HFFc6 (cell line): Measurements from ENCODE around the gene DOCK11. TPM values are rescaled to one million over a fixed set of nuclear protein-coding genes. Genes with fewer than 3 reads are reported as not detected.

Experiments
- DNase-seq: peaks from one replicate; pipeline ENCODE4 v3.0.0-alpha.2; 2018
- H3K27ac Mint-ChIP-seq: 2 replicates; pipeline ENCODE4 v1.8.0; 2020; ENCODE audit warnings: mild to moderate bottlenecking, mixed read lengths
- H3K27me3 Mint-ChIP-seq: 2 replicates; pipeline ENCODE4 v1.8.0; 2021; ENCODE audit warnings: mild to moderate bottlenecking, moderate library complexity, mixed read lengths; ENCODE audit not compliant: insufficient read depth
- H3K36me3 Mint-ChIP-seq: 2 replicates; pipeline ENCODE4 v1.8.0; 2021; ENCODE audit warnings: low read depth, mixed read lengths
- H3K4me1 Mint-ChIP-seq: 2 replicates; pipeline ENCODE4 v1.8.0; 2020; ENCODE audit warnings: low read depth, mixed read lengths
- H3K4me3 Mint-ChIP-seq: 2 replicates; pipeline ENCODE4 v1.8.0; 2020; ENCODE audit warnings: mild to moderate bottlenecking, moderate library complexity, mixed read lengths
- H3K9me3 Mint-ChIP-seq: 2 replicates; pipeline ENCODE4 v1.8.0; 2020; ENCODE audit warnings: mild to moderate bottlenecking, mixed read lengths
- total RNA-seq, 6 experiments: library from RNA; stranded (reverse); fragmentation: NEBNext Ultra II Directional; extraction: Animal tissue kit (Norgen Biotek cat#: 25700); gene quantifications; 2 replicates in 1 of 6; 3 replicates in 5 of 6; pipeline ENCODE4 v1.2.3, GENCODE V29; 2021
- TF ChIP-seq, protein P1 (sequence below): fragments of 200-600 bp; sonication (generic); IDR thresholded peaks from 2 replicates; pipeline ENCODE4 v1.5.0; 2021; ENCODE audit warnings: antibody characterized with exemption, mild to moderate bottlenecking

DOCK11 gene
- total RNA-seq, 6 experiments from 2014 or later = 16.2 to 18.2 (median 17.7) TPM

DNA sequence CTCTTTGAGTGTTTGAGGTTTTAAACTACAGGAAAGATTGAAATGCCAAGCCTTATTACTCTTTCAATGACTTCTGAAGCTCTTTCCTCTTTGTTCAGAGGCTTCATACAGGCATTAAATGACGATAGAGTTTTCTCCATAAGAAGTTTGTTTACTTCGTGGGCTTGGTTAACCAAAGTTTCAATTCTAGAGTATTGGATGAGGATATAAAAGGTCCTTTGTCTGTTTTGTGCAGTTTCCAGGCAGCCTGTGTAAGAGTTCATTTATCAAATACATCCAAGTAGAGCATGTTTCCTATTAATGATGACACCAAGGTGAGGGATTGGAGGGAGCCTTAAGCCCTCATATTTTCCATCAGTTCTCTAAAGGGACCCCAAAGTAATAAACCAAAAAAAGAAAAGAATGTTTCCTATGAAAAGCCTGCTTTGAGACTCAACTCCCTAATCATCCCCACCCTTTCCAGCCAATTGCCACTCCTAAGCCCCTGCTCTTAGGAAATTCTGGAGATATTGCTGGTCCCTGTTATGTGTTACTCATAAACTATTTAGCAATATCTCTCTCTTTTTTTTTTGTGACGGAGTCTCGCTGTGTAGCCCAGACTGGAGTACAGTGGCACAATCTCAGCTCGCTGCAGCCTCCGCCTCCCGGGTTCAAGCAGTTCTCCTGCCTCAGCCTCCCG, 125.6 kb downstream of the DOCK11 start:
- no peak overlapping the region for H3K4me3 Mint-ChIP-seq
- no peaks in the 10 kb centered on the region for H3K9me3 Mint-ChIP-seq
- DNase-seq = no peak
- no peak overlapping the region for H3K27ac Mint-ChIP-seq
- TF ChIP-seq, protein P1, sequence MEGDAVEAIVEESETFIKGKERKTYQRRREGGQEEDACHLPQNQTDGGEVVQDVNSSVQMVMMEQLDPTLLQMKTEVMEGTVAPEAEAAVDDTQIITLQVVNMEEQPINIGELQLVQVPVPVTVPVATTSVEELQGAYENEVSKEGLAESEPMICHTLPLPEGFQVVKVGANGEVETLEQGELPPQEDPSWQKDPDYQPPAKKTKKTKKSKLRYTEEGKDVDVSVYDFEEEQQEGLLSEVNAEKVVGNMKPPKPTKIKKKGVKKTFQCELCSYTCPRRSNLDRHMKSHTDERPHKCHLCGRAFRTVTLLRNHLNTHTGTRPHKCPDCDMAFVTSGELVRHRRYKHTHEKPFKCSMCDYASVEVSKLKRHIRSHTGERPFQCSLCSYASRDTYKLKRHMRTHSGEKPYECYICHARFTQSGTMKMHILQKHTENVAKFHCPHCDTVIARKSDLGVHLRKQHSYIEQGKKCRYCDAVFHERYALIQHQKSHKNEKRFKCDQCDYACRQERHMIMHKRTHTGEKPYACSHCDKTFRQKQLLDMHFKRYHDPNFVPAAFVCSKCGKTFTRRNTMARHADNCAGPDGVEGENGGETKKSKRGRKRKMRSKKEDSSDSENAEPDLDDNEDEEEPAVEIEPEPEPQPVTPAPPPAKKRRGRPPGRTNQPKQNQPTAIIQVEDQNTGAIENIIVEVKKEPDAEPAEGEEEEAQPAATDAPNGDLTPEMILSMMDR = no peak
- no peaks in the 10 kb centered on the region for H3K27me3 Mint-ChIP-seq
- H3K4me1 Mint-ChIP-seq = peaks cover 12% of the 10 kb centered on the region; the same call in 1 of the 2 replicates
- no peaks in the 10 kb centered on the region for H3K36me3 Mint-ChIP-seq

DNA sequence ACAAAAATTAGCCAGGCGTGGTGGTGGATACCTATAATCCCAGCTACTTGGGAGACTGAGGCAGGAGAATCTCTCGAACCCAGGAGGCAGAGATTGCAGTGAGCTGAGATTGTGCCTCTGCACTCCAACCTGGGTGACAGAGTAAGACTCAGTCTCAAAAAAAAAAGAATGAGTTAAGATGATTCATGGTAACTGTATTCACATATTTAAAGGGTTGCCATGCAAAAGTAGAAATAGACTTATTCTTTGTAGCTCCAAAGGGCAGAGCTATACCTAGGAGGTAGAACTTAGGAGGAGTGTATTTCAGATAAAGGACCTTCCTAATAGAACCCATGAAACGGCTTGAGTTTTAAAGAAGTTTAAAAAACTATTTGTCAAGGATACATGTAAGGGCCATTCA, 127.4 kb downstream of the DOCK11 start:
- Mint-ChIP-seq H3K4me3 (no peak overlapping the region), H3K36me3 (no peaks in the 10 kb centered on the region), H3K9me3 (no peaks in the 10 kb centered on the region), H3K27me3 (no peaks in the 10 kb centered on the region), H3K27ac (peak overlapping the region; percentile 22), H3K4me1 (peaks cover 12% of the 10 kb centered on the region; the same call in 1 of the 2 replicates)
- TF ChIP-seq, protein P1 = no peak
- DNase-seq = no peak

DNA sequence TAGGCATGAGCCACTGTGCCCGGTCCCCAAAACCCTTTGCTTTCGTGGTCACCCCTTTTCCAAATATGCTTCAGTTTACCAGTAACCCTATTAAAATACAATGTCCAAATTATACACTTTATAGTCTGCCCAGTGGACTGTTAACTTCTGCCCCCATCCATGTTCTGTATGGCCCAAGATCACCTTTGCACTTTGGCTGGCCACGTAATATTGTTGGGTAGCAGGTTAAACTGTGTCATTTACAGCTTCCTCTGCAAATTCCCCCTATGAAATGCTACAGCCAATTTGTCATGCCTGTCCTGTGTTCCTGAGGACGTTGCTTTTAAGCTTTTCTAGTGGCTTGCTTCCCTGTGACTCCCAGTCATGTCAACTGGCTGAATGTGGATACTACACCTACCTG, 130.7 kb downstream of the DOCK11 start:
- H3K27ac Mint-ChIP-seq = no peak overlapping the region
- no peaks in the 10 kb centered on the region for H3K36me3 Mint-ChIP-seq
- H3K27me3 Mint-ChIP-seq = no peaks in the 10 kb centered on the region
- H3K4me1 Mint-ChIP-seq = peaks cover 12% of the 10 kb centered on the region; the same call in 1 of the 2 replicates
- DNase-seq = no peak
- TF ChIP-seq, protein P1 = no peak
- H3K9me3 Mint-ChIP-seq = no peaks in the 10 kb centered on the region
- H3K4me3 Mint-ChIP-seq = no peak overlapping the region

DNA sequence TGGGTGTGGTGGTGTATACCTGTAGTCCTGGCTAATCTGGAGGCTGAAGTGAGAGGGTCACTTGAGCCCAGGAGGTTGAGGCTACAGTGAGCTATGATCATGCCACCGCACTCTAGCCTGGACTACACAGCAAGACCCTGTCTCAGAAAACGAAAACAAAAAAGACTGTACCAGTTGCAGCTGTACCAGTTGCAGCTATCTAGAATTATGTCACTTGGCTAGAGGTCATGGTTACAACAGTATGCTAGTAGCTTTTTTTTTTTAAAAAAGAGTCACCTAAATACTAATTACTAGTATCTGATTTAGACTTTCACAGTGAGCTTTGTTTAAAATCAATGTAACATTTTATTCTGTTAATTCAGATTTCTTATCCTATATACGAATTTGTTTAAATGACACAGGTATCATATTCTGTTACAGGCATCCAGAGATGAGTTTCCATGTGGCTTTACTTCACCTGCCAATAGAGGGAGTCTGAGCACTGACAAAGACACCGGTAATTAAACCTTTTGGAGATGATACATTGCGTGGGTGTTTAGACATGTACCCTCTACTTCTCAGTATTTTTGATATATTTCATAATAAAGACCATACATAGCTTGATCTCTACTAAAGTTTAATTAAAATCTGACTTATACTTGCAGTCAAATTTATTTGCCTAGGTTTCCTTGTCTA, 131.6 kb downstream of the DOCK11 start:
- TF ChIP-seq, protein P1 = peak; percentile 53; the same call in 1 of the 2 replicates
- Mint-ChIP-seq H3K4me3 (no peak overlapping the region), H3K4me1 (peaks cover 12% of the 10 kb centered on the region; the same call in 1 of the 2 replicates), H3K36me3 (no peaks in the 10 kb centered on the region), H3K27me3 (no peaks in the 10 kb centered on the region), H3K27ac (no peak overlapping the region), H3K9me3 (no peaks in the 10 kb centered on the region)
- no peak for DNase-seq

DNA sequence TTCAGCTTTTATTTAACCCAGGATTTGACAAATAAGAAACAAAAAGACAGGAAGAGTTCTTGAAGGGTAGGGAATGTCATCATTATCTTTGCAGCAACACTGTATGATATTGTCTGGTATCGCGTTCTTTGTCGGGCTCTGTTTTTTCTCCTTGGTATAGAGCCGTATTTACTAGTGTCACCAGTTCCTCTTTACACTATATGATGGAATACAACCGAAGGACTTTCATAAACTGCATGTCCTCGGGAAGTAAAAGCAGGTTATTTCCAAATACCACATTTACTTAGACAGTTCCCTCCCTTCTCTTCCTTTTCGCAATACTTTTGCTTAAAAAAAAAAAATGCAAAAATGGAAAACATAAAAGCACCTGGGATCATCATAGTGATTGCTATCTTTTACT, 135.2 kb downstream of the DOCK11 start:
- TF ChIP-seq, protein P1 = no peak
- Mint-ChIP-seq H3K4me3 (no peak overlapping the region), H3K9me3 (no peaks in the 10 kb centered on the region), H3K4me1 (no peaks in the 10 kb centered on the region), H3K27me3 (no peaks in the 10 kb centered on the region), H3K27ac (no peak overlapping the region), H3K36me3 (no peaks in the 10 kb centered on the region)
- DNase-seq = no peak
